Measurements from ENCODE around the gene TLE4. TPM values are rescaled to one million over a fixed set of nuclear protein-coding genes. Genes with fewer than 3 reads are reported as not detected.
"Not testable (repeated sequence)": the region's sequence is repeated elsewhere in the genome, so short reads cannot be mapped to it uniquely, and the experiment has no call there.

The TLE4 gene
- total RNA-seq: 10 to 100 TPM; 25.7 to 29.4 TPM

GRCh38 chr9:79571309-79572031 is at the start of gene TLE4:
TSS of gene TLE4 (plus strand) at chr9:79571965. CDS start at chr9:79572791, 826 bp downstream.
- CTCF ChIA-PET: interaction anchor here (0.8 to 1.3 kb wide), 3 partner anchors 56 to 62 kb away, joined by 3 to 4 read pairs (median 3); no protein-coding TSS in a partner anchor
- POLR2A ChIA-PET: interaction anchor here (0.6 to 1.5 kb wide), 12 partner anchors 9 to 1274 kb away, joined by 3 to 8 read pairs (median 4); no protein-coding TSS in a partner anchor

- CTCF ChIA-PET: no interaction called here
- POLR2A ChIA-PET: no interaction called here
These were observed 49.0 kb upstream of the TLE4 start for GRCh38 chr9:79522793-79523192.

GRCh38 chr9:79524266-79524665 is 47.5 kb upstream of the TLE4 start:
- POLR2A ChIA-PET: no interaction called here

DNA sequence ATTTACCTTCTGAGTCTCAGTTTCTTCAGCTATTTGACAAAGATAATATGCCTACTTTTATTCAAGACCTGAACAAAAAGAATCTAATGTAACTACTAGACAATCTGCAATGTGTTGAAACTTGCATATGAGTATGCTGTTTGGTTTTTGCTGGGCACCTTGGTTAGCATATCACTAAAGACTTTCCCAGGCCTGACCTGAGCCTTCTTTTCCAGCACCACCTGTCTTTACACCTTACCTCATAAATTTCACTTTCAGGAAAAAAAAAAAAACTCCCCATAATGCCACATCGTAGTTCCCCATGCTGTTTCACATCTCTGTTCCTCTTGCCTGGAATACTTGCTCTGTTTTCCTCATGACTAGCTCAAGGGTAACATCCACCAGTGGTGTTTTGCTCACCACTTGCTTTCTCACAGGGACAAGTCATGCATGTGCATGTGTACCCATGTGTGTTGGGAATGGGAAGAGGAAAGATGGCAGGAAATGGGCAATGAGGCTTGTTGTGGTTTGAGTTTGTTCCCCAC is 45.6 kb upstream of the TLE4 start:
- ChIA-PET POLR2A (no interaction called here), CTCF (interaction anchor here (0.5 to 0.7 kb wide), 2 partner anchors 104 to 889 kb away, joined by 3 read pairs; no protein-coding TSS in a partner anchor)

More at GRCh38 chr9:79524266-79524665, 47.5 kb upstream of the TLE4 start:
- CTCF ChIA-PET: no interaction called here

- POLR2A ChIA-PET: no interaction called here
- CTCF ChIA-PET: no interaction called here
These were observed 36.2 kb upstream of the TLE4 start for GRCh38 chr9:79535534-79535933.

GRCh38 chr9:79537838-79538237 is 33.9 kb upstream of the TLE4 start:
- CTCF ChIA-PET: no interaction called here
- POLR2A ChIA-PET: no interaction called here

DNA sequence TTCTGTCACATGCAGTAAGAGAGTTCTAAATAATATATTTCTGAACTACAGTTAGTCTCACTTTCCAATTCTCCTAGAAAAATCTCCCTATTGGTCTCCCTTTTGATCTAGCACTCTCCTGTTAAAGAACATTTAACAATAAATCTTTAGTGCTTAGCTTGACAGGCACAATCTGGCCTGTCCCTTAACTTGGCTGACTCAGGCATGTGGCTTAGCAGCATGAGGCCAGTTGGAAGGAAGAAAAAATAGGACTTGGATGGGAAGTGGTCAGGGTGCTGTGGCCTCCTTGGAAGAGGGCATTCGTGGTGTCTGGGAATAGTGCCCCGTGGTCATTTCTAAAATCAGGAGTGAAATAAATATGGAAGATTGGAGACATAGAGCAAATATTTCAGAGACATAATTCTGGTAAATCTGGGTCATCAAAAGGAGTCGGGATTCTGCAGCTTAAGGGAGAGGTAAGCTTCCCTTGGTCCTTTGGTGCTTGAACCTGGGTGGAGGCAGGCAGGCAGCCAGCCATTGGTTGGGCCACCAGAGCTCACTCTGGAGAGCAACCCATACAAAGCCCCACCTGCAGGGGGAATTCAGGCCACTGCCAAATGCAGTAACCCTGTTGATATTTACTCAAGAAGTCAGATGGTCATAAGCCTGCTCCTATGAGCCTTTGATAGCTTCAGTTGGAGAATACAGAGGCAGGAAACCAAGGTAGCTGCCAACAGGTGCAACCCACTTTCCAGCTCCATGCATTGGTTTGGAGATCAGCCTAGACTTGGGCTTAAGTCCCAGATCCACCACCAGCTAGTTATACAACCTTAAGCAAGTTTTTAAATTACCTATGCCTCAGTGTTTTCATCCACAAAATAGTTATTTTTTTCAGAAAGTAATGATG is 28.8 kb upstream of the TLE4 start:
- ChIA-PET POLR2A (no interaction called here), CTCF (no interaction called here)

DNA sequence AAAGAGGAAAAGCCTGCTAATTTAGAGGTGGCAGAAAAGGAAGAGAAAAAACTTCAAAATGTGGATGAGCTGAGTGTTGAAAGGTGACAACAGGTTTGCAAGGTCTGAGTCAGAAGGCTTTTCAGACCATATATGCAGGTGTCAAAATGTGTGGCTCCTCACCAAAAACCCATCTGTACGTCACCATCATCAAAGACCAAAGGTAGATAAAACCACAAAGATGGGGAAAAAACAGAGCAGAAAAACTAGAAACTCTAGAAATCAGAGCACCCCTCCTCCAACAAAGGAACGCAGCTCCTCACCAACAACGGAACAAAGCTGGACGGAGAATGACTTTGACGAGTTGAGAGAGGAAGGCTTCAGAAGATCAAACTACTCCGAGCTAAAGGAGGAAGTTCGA is 27.4 kb upstream of the TLE4 start:
- CTCF ChIA-PET, POLR2A ChIA-PET: not testable (repeated sequence)

DNA sequence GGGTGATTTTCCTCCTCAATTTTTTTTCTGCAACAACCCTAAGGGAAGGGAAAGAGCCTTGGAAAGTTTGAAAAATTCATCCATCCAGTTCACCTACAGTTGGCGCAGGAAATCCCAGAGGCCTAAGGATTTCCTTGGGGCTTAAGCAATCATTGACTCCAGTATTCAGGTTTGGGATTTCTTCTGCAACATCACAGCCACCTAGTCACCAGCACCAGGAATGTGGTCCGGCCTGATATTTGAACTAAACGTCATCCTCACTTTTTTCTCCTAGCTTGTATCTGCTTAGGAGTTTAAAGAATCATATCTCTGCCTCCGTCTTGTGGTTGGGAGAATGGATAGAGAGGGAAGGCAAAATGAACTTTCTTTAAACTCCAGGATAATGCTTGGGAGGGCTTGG is 20.2 kb upstream of the TLE4 start:
- ChIA-PET POLR2A (no interaction called here), CTCF (no interaction called here)

DNA sequence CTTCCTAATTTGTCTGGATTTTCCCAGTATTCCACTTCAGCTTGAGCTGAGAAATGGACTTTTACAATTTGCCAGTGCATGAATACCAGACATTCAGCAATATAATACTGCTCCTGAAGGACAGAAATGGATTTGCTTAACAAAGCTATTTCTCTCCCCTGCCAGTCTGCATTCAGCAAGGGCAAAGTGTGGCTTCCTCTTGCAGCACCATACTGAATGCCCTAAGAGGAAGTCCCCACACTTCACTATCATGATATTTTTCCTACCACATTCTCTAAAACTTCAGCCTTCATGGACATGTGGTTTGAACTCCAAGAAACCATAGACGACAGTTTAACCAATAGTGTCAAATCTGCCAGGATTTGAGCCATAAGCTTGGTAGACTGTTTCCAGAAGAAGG is 19.8 kb upstream of the TLE4 start:
- ChIA-PET POLR2A (no interaction called here), CTCF (no interaction called here)

DNA sequence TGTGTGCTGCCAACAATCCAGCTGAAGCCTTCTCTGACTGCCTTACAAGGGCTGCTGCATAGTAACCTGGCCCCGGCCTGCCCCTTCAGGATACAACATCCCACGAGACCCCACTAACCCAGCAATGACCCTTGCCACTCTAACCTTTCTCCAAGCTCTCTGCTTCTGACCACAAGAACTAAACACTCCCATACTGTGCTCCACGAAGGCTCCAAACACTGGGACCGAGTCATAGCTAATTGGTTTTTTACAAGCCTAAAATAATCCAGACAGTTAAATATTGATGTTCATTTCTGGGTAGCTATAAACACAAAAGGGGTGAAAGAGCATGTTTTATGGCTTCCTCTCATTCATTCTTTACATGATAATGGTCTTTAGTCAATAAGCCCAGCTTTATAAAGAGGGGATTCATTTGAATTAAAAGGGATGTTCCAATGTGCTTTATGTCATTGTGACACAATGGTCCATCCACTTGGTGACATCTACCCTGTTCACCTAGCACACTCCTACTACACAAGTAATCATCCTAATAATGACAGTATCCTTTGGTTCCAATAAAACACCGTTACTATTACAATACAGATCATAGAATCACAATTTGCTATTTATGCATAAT is 16.2 kb upstream of the TLE4 start:
- POLR2A ChIA-PET: no interaction called here

DNA sequence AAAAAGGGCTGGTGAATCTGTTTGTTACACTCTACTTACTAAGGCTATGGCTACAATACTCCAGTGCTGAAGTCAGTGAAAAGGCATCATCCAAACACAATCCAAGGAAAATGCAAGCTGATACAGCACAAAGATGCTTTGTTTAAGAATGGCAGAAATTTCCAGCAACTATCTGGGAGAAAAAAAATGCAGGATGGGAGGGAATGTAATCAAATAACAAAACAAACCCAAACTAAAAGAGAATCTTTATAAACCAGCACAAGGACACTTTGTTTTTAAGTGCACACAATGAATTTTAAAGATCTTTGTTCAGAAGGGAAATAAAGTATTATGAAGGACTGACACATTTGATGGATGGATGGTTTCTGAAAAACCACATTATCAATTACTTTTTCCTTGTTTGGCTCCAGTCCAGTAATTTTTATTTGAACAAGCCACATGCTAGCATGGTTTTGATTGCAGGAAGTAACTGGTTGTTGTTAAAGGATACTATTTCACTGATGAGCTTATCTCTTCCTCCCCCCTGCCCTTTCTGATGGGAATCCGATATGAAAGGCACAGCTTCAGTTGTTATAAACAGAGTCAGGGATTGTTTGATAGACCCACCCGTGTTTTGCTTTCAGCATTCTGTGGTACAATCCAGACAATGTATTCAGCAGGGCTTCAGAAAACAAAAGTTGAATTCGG is 12.1 kb upstream of the TLE4 start:
- ChIA-PET CTCF (no interaction called here), POLR2A (interaction anchor here (0.7 kb wide), 1 partner anchor 20 kb away, joined by 3 read pairs; no protein-coding TSS in a partner anchor)

More for the DNA sequence above, 16.2 kb upstream of the TLE4 start:
- CTCF ChIA-PET: no interaction called here

DNA sequence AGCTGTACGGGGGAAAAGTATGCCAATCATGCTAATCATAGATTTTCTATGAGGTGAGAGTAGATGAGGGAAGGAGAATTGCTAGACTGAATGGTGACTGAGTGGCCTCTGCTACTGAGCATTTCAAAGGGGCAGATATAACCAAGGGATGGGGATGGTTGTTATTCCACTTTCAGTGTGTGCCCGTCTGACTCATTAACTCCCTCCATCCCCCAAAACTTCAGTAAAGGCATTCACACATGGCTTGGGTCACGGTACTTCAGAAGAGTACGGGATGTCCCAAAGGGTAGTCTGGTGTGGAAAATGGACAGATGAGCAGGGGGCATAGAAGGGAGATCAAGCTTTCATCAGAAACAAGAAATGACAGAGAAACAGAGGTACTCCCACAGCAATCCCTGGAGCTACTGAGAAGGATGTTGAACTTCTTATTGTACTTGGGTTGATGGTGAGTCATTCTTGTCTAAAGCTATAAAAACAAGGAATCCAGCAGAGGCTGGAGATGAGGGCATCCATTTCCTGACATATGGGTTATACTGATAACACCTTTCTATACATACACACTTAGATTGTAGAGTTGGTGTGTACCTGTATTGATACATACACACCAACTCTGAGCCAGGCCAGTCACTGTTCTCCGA is 8.9 kb upstream of the TLE4 start:
- POLR2A ChIA-PET: no interaction called here

DNA sequence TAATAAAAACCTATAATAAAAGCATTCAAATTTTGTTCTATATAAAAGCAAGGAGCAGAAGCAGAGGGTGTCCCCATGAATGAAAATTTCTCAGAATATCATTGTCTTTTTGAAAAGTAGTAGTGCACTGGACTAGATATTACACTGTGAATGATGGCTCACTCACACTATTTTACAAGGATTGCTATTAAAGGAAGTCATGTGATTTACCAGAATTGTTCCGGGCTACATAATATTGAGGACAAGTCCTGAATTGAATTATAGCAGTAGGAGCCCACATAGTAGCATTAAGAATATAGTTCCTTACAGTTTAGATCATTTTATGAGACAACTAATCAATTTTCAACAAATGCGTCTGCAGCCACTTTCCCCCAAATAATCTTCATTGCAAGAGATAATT is 7.7 kb upstream of the TLE4 start:
- ChIA-PET CTCF (no interaction called here), POLR2A (no interaction called here)

More for the DNA sequence above, 8.9 kb upstream of the TLE4 start:
- CTCF ChIA-PET: no interaction called here

DNA sequence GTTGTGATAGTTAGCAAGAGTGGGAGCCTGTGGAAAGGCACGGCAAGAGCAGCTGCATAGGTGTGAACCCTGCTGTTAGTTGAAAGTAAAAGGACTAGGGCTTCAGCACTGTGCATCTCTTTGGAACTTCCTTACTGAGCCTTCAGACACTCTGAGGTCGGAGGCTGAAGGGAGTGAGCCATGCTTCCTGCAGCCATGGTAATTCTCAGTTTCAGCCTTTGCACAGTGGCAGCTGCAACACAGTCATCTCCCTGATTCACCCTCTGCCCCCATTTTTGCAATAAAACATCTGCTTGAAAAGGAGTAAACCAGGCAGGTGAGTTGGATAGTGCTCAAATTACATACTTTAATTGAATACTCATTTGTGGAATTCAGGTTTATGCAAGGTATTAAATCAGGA is 6.5 kb upstream of the TLE4 start:
- ChIA-PET POLR2A (no interaction called here), CTCF (no interaction called here)

DNA sequence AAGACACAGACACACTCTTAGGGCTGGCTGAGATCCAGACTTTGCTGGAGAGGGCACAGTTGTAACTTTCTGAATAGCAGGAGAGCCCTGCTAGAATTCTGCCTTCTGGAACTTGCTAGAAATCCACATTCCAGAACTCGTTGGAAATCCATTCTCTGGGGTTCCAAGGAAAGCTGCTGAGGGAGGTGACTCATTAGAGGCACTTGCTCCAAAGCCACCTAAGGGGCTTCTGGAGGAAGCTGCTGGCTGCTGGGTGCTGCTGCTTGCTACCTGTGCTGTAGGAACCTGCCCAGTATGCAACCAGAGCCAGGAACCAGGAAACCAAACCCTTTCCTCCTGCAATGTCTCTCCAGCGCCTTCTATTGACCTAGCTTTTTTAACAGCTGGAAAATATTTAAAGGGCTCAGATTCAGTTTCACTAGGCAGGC is 4.1 kb upstream of the TLE4 start:
- POLR2A ChIA-PET: no interaction called here
- CTCF ChIA-PET: interaction anchor here (1.1 kb wide), 1 partner anchor 12 kb away, joined by 3 read pairs; no protein-coding TSS in a partner anchor

GRCh38 chr9:79568337-79569101 is 3.2 kb upstream of the TLE4 start:
- POLR2A ChIA-PET: no interaction called here
- CTCF ChIA-PET: interaction anchor here (0.7 kb wide), 1 partner anchor 1835 kb away, joined by 3 read pairs; no protein-coding TSS in a partner anchor

- ChIA-PET POLR2A (no interaction called here), CTCF (no interaction called here)
These were observed 1.8 kb upstream of the TLE4 start for GRCh38 chr9:79569814-79570447.
